ENCODE data around the gene ZFP36.

GRCh38 chr19:39412100-39412866, 5.6 kb downstream of the ZFP36 start, which contains the start of gene PLEKHG2:
- TF ChIP-seq EZH2 (optimal IDR thresholded peaks at IDR 0.05; ENCODE audit: low read depth, low read length) (no peak), CTCF (IDR thresholded peaks at IDR 0.05; ENCODE audit: low read length) (peak; percentile 81; the same call in 1 of the 2 replicates)
